ENCODE results near the gene MOB3A.
"Not testable (repeated sequence)": the region's sequence is repeated elsewhere in the genome, so short reads cannot be mapped to it uniquely, and the experiment has no call there.

MOB3A gene

DNA sequence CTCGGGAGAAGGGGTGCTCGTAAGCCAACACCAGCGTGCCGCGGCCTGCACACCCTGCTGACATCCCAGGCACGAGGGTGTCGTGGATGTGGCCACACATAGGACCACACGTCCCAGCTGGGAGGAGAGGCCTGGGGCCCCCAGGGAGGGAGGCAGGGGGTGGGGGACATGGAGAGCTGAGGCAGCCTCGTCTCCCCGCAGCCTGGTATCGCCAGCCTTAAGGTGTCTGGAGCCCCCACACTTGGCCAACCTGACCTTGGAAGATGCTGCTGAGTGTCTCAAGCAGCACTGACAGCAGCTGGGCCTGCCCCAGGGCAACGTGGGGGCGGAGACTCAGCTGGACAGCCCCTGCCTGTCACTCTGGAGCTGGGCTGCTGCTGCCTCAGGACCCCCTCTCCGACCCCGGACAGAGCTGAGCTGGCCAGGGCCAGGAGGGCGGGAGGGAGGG is 3.0 kb upstream of the MOB3A start:
- H3K27ac ChIP-seq (ENCODE audit: low read depth, low read length), result no peak overlapping the region
- peaks cover 3% of the 10 kb centered on the region for H3K4me1 ChIP-seq (ENCODE audit: insufficient read depth, low read length)
- H3K9me3 ChIP-seq (ENCODE audit: low read length), result no peaks in the 10 kb centered on the region
- H3K9ac ChIP-seq (ENCODE audit: low read length), result no peak overlapping the region
- peaks cover 25% of the 10 kb centered on the region for H3K36me3 ChIP-seq (ENCODE audit: insufficient read depth, low read length)
- H3K4me3 ChIP-seq (ENCODE audit: low read depth in 1 of 2, low read length in 2 of 2), result no peak overlapping the region
- H3K27me3 ChIP-seq (ENCODE audit: control insufficient read depth in 1 of 2, insufficient read depth in 2 of 2, low read length in 2 of 2), result no peaks in the 10 kb centered on the region

DNA sequence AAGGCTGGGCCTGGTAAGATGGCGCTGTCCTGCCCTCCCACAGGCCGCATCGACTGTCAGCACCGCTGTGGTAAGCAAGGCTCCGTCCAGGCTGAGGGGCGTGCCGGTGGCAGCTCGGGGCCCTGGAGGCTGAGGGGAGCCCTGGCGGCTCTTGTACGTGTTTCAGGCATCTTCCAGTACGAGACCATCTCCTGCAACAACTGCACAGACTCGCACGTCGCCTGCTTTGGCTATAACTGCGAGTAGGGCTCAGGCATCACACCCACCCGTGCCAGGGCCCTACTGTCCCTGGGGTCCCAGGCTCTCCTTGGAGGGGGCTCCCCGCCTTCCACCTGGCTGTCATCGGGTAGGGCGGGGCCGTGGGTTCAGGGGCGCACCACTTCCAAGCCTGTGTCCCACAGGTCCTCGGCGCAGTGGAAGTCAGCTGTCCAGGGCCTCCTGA is 1.8 kb upstream of the MOB3A start:
- Histone ChIP-seq H3K9ac (ENCODE audit: low read length) (no peak overlapping the region), H3K4me3 (ENCODE audit: low read depth in 1 of 2, low read length in 2 of 2) (no peak overlapping the region), H3K36me3 (ENCODE audit: insufficient read depth, low read length) (peaks cover 23% of the 10 kb centered on the region), H3K27me3 (ENCODE audit: control insufficient read depth in 1 of 2, insufficient read depth in 2 of 2, low read length in 2 of 2) (no peaks in the 10 kb centered on the region), H3K9me3 (ENCODE audit: low read length) (no peaks in the 10 kb centered on the region), H3K4me1 (ENCODE audit: insufficient read depth, low read length) (peaks cover 15% of the 10 kb centered on the region), H3K27ac (ENCODE audit: low read depth, low read length) (no peak overlapping the region)

GRCh38 chr19:2097203-2097885 is 1.2 kb upstream of the MOB3A start:
- Histone ChIP-seq H3K4me3 (ENCODE audit: low read depth in 1 of 2, low read length in 2 of 2) (peak overlapping the region; percentile 41 to 50), H3K36me3 (ENCODE audit: insufficient read depth, low read length) (peaks cover 23% of the 10 kb centered on the region), H3K9ac (ENCODE audit: low read length) (no peak overlapping the region), H3K9me3 (ENCODE audit: low read length) (no peaks in the 10 kb centered on the region), H3K27ac (ENCODE audit: low read depth, low read length) (peak overlapping the region; percentile 16), H3K4me1 (ENCODE audit: insufficient read depth, low read length) (peaks cover 20% of the 10 kb centered on the region), H3K27me3 (ENCODE audit: control insufficient read depth in 1 of 2, insufficient read depth in 2 of 2, low read length in 2 of 2) (no peaks in the 10 kb centered on the region)

- Histone ChIP-seq H3K9me3 (ENCODE audit: low read length) (no peaks in the 10 kb centered on the region), H3K36me3 (ENCODE audit: insufficient read depth, low read length) (peaks cover 19% of the 10 kb centered on the region), H3K4me1 (ENCODE audit: insufficient read depth, low read length) (peaks cover 27% of the 10 kb centered on the region), H3K4me3 (ENCODE audit: low read depth in 1 of 2, low read length in 2 of 2) (peak within 1 kb of the TSS; percentile 81 to 88), H3K27ac (ENCODE audit: low read depth, low read length) (peak within 1 kb of the TSS; percentile 89), H3K9ac (ENCODE audit: low read length) (peak within 1 kb of the TSS; percentile 61), H3K27me3 (ENCODE audit: control insufficient read depth in 1 of 2, insufficient read depth in 2 of 2, low read length in 2 of 2) (no peaks in the 10 kb centered on the region)
Observed at GRCh38 chr19:2096480-2097202, 515 bp upstream of the MOB3A start, which contains the start of gene IZUMO4. Gene IZUMO4, plus strand, starts transcription at chr19:2096915. Its CDS starts 31 bp downstream, at chr19:2096946.

DNA sequence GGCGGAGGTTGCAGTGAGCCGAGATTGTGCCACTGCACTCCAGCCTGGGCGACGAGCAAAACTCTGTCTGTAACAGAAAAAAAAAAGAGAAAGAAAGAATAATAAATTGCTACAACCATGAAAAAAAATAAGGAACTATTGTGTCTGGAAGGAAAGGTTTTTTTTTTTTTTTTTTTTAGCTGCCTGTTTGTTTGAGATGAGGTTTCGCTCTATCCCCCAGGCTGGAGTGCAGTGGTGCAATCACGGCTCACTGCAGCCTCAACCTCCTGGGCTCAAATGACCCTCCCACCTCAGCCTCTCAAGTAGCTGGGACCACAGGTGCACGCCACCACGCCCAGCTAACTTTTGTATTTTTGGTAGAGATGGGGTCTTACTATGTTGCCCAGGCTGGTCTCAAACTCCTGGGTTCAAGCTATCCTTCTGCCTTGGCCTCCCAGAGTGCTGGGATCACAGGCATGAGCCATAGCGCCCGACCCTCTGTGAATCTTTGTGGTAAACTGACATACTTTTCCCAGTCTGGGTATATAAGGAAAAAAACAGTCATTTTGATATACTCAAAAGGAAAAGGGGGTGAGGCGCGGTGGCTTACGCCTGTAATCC is 4.1 kb downstream of the MOB3A start:
- not testable (repeated sequence) for H3K36me3 ChIP-seq (ENCODE audit: insufficient read depth, low read length); H3K9ac ChIP-seq (ENCODE audit: low read length); H3K4me3 ChIP-seq (ENCODE audit: low read depth in 1 of 2, low read length in 2 of 2); H3K27me3 ChIP-seq (ENCODE audit: control insufficient read depth in 1 of 2, insufficient read depth in 2 of 2, low read length in 2 of 2); H3K9me3 ChIP-seq (ENCODE audit: low read length)
- Histone ChIP-seq H3K4me1 (ENCODE audit: insufficient read depth, low read length) (peaks cover 54% of the 10 kb centered on the region), H3K27ac (ENCODE audit: low read depth, low read length) (peak overlapping the region; percentile 89)

DNA sequence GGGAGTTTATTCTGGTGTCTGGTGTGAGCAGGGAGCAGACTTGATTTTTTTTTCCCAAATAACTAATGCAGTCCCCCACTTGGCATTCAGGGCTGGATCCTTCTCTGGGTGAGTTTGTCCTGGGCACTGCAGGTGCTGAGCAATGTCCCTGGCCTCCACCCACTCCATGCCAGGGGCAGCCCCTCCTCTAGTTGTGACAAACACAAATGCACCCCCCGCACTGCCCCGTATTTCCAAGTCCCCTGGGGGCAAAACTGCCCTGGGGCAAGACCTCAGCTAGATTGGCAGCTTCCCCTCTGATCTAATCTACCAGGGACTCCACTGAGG is 6.4 kb downstream of the MOB3A start:
- Histone ChIP-seq H3K4me1 (ENCODE audit: insufficient read depth, low read length) (peaks cover 54% of the 10 kb centered on the region), H3K4me3 (ENCODE audit: low read depth in 1 of 2, low read length in 2 of 2) (no peak overlapping the region), H3K36me3 (ENCODE audit: insufficient read depth, low read length) (peaks cover 4% of the 10 kb centered on the region), H3K27me3 (ENCODE audit: control insufficient read depth in 1 of 2, insufficient read depth in 2 of 2, low read length in 2 of 2) (no peaks in the 10 kb centered on the region), H3K9ac (ENCODE audit: low read length) (no peak overlapping the region), H3K9me3 (ENCODE audit: low read length) (no peaks in the 10 kb centered on the region), H3K27ac (ENCODE audit: low read depth, low read length) (peak overlapping the region; percentile 72)

DNA sequence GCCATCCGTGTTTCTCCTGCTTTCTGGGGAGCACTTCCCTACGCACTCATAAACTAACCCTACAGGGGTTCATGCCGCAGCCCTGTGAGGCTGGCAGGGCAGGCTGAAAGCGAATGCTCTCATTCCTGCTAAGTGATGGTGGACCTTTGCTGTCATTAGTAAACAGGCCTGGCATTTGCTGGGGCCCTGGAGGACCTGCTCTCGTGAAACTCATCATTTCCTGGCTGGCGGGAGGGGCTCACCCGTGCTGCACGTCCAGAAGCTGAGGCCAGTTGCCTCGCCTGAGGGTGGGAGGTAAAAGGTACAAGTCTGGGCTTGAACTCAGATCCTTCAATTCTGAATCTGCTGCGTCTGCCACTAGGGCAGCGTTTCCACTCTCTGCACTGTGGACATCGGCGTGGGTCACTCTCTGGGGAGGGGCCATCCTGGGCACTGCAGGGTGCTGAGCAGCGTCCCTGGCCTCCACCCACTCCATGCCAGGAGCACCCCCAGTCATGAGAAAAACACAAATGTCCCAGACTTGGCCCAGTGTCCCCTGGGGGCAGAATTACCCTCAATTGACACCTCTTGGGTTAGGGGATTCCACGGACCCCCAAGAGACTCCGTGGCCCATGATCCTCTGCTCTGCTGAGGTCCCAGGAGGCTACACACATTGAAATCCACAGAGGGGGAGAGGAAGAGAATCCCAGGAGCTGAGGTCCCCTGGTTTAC is 7.0 kb downstream of the MOB3A start:
- H3K27ac ChIP-seq (ENCODE audit: low read depth, low read length), result peak overlapping the region; percentile 53
- H3K9ac ChIP-seq (ENCODE audit: low read length), result no peak overlapping the region
- H3K4me3 ChIP-seq (ENCODE audit: low read depth in 1 of 2, low read length in 2 of 2), result no peak overlapping the region
- no peaks in the 10 kb centered on the region for H3K9me3 ChIP-seq (ENCODE audit: low read length)
- peaks cover 54% of the 10 kb centered on the region for H3K4me1 ChIP-seq (ENCODE audit: insufficient read depth, low read length)
- H3K36me3 ChIP-seq (ENCODE audit: insufficient read depth, low read length), result peaks cover 4% of the 10 kb centered on the region
- no peaks in the 10 kb centered on the region for H3K27me3 ChIP-seq (ENCODE audit: control insufficient read depth in 1 of 2, insufficient read depth in 2 of 2, low read length in 2 of 2)

DNA sequence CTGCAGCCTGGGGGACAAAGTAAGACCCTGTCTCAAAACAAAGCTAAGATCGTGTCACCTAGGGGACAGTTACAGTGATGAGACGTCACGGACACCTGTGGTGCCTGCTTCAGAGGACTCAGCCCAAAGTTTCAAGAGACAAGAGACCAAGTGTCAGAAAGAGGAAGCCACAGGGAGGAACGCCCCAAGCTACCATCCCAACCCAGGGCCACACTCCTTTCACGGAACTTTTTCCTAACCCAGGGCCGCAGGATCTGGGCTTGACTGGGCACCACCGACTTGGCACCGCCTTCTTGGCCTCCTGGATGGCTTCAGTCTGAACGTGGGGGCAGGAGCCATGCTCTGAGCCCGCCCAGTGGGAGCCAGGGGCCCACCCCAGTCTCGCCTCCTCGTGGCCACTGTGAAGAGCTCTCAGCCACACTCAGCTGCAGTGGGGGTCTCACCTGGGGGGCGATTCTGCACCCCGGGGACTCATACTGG is 8.5 kb downstream of the MOB3A start:
- no peak overlapping the region for H3K4me3 ChIP-seq (ENCODE audit: low read depth in 1 of 2, low read length in 2 of 2)
- no peaks in the 10 kb centered on the region for H3K27me3 ChIP-seq (ENCODE audit: control insufficient read depth in 1 of 2, insufficient read depth in 2 of 2, low read length in 2 of 2)
- peak overlapping the region; percentile 44 for H3K27ac ChIP-seq (ENCODE audit: low read depth, low read length)
- H3K9me3 ChIP-seq (ENCODE audit: low read length), result no peaks in the 10 kb centered on the region
- H3K4me1 ChIP-seq (ENCODE audit: insufficient read depth, low read length), result peaks cover 48% of the 10 kb centered on the region
- H3K36me3 ChIP-seq (ENCODE audit: insufficient read depth, low read length), result peaks cover 4% of the 10 kb centered on the region
- H3K9ac ChIP-seq (ENCODE audit: low read length), result no peak overlapping the region

- H3K4me3 ChIP-seq (ENCODE audit: low read depth in 1 of 2, low read length in 2 of 2); H3K9ac ChIP-seq (ENCODE audit: low read length); H3K27me3 ChIP-seq (ENCODE audit: control insufficient read depth in 1 of 2, insufficient read depth in 2 of 2, low read length in 2 of 2); H3K9me3 ChIP-seq (ENCODE audit: low read length): not testable (repeated sequence)
- peak overlapping the region; percentile 44 for H3K27ac ChIP-seq (ENCODE audit: low read depth, low read length)
- H3K36me3 ChIP-seq (ENCODE audit: insufficient read depth, low read length), result peaks cover 11% of the 10 kb centered on the region
- H3K4me1 ChIP-seq (ENCODE audit: insufficient read depth, low read length), result peaks cover 45% of the 10 kb centered on the region
Observed at GRCh38 chr19:2086695-2087620, 9.2 kb downstream of the MOB3A start.

- Histone ChIP-seq H3K36me3 (ENCODE audit: insufficient read depth, low read length) (peaks cover 22% of the 10 kb centered on the region), H3K9me3 (ENCODE audit: low read length) (no peaks in the 10 kb centered on the region), H3K9ac (ENCODE audit: low read length) (no peak overlapping the region), H3K4me3 (ENCODE audit: low read depth in 1 of 2, low read length in 2 of 2) (no peak overlapping the region), H3K27ac (ENCODE audit: low read depth, low read length) (peak overlapping the region; percentile 51), H3K4me1 (ENCODE audit: insufficient read depth, low read length) (peaks cover 40% of the 10 kb centered on the region), H3K27me3 (ENCODE audit: control insufficient read depth in 1 of 2, insufficient read depth in 2 of 2, low read length in 2 of 2) (no peaks in the 10 kb centered on the region)
Observed at GRCh38 chr19:2084993-2085720, 11.0 kb downstream of the MOB3A start.
